GM13976 (cell line): Measurements from ENCODE around the gene CUL4A.
"Not testable (repeated sequence)": the region's sequence is repeated elsewhere in the genome, so short reads cannot be mapped to it uniquely, and the experiment has no call there.

Experiments used
- DNase-seq: peaks from one replicate; pipeline ENCODE4 v3.0.0; 2012; ENCODE audit warnings: low spot score
- CTCF ChIP-seq: IDR thresholded peaks from 2 replicates; pipeline ENCODE4 v1.5.1; 2012; ENCODE audit warnings: borderline replicate concordance, mild to moderate bottlenecking; ENCODE audit not compliant: insufficient read depth; ENCODE audit errors: extremely low read depth, missing control alignments, control extremely low read depth
- in situ Hi-C: fragments of 300-500 bp; cut with MboI; formaldehyde crosslinking; loops from one replicate; pipeline ENCODE4 v1.12.0; 2022; ENCODE audit warnings: low sequenced_read_pairs, mixed read lengths, inconsistent platforms; ENCODE audit not compliant: unreplicated experiment

Gene CUL4A

GRCh38 chr13:113209336-113209758 is at the start of gene CUL4A:
Gene CUL4A (plus strand): TSS chr13:113209613. CDS start chr13:113209628, 15 bp downstream.
- DNase-seq: peak; percentile 88
- no peak for TF ChIP-seq CTCF
- in situ Hi-C loops: no loop called here

- in situ Hi-C loops: no loop called here
- TF ChIP-seq CTCF: no peak
- no peak for DNase-seq
These were observed 49.7 kb upstream of the CUL4A start for GRCh38 chr13:113159701-113160100.

- in situ Hi-C loops: no loop called here
These were observed 48.4 kb upstream of the CUL4A start for GRCh38 chr13:113160983-113161382.

DNA sequence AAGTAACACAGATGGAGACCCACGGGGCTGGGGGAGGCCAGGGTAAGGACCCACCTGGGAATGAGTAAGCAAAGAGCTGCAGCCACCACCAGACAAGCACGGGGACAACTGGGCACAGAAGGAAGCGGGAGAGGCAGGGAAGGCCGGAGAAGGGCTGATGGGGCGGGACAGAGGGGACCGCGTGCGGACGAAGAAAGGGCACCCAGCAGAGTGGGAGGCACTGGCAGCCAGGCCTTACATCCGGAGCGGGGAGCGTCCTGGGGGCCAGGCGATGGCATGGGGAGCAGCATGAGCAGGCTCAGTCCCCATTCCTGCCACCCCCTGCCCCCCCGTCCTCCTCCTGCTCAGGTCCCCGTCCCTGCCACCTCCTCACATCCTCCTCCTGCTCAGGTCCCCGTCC is 48.0 kb upstream of the CUL4A start:
- in situ Hi-C loops: no loop called here
- no peak for TF ChIP-seq CTCF
- DNase-seq: no peak

More at GRCh38 chr13:113160983-113161382, 48.4 kb upstream of the CUL4A start:
- no peak for DNase-seq
- TF ChIP-seq CTCF: no peak

DNA sequence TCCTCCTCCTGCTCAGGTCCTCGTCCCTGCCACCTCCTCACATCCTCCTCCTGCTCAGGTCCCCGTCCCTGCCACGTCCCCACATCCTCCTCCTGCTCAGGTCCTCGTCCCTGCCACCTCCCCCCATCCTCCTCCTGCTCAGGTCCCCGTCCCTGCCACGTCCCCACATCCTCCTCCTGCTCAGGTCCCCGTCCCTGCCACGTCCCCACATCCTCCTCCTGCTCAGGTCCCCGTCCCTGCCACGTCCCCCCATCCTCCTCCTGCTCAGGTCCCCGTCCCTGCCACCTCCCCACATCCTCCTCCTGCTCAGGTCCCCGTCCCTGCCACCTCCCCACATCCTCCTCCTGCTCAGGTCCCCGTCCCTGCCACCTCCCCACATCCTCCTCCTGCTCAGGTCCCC is 47.4 kb upstream of the CUL4A start:
- in situ Hi-C loops, DNase-seq: not testable (repeated sequence)

- in situ Hi-C loops: no loop called here
- TF ChIP-seq CTCF: no peak
- DNase-seq: no peak
These were observed 46.4 kb upstream of the CUL4A start for GRCh38 chr13:113162783-113163685.

GRCh38 chr13:113164492-113164891 is 44.9 kb upstream of the CUL4A start:
- no peak for TF ChIP-seq CTCF
- in situ Hi-C loops: no loop called here
- no peak for DNase-seq
